ENCODE measurements around the gene WFDC6.
"Not testable (repeated sequence)": the region's sequence is repeated elsewhere in the genome, so short reads cannot be mapped to it uniquely, and the experiment has no call there.

The WFDC6 gene

GRCh38 chr20:45575931-45576330 is 36.6 kb upstream of the WFDC6 start:
- H2AFZ ChIP-seq (ENCODE audit: low read depth, low read length) = no peak overlapping the region
- no peak overlapping the region for H3K27ac ChIP-seq (ENCODE audit: low read length)

GRCh38 chr20:45569650-45570049 is 30.4 kb upstream of the WFDC6 start:
- H3K4me2 ChIP-seq (ENCODE audit: low read length); H2AFZ ChIP-seq (ENCODE audit: low read depth, low read length); H3K9ac ChIP-seq (ENCODE audit: low read length); H3K79me2 ChIP-seq (ENCODE audit: low read length); H3K9me3 ChIP-seq (ENCODE audit: insufficient read depth, low read length); H3K27ac ChIP-seq (ENCODE audit: low read length); H3K4me1 ChIP-seq (ENCODE audit: low read length); H3K4me3 ChIP-seq (ENCODE audit: low read length); H3K36me3 ChIP-seq (replicated peaks; ENCODE audit: low read depth, low read length); H4K20me1 ChIP-seq (ENCODE audit: insufficient read depth, low read length): not testable (repeated sequence)
- peaks cover 50% of the 10 kb centered on the region for H3K27me3 ChIP-seq (ENCODE audit: low read depth, low read length)

More at GRCh38 chr20:45575931-45576330, 36.6 kb upstream of the WFDC6 start:
- Histone ChIP-seq H3K9me3 (ENCODE audit: insufficient read depth, low read length) (no peaks in the 10 kb centered on the region), H3K27me3 (ENCODE audit: low read depth, low read length) (peaks cover 34% of the 10 kb centered on the region), H3K36me3 (replicated peaks; ENCODE audit: low read depth, low read length) (no peaks in the 10 kb centered on the region), H4K20me1 (ENCODE audit: insufficient read depth, low read length) (no peaks in the 10 kb centered on the region), H3K9ac (ENCODE audit: low read length) (no peak overlapping the region), H3K4me1 (ENCODE audit: low read length) (no peaks in the 10 kb centered on the region), H3K79me2 (ENCODE audit: low read length) (no peaks in the 10 kb centered on the region), H3K4me2 (ENCODE audit: low read length) (no peak overlapping the region), H3K4me3 (ENCODE audit: low read length) (no peak overlapping the region)
- no peak for TF ChIP-seq CTCF (IDR thresholded peaks at IDR 0.05; ENCODE audit: low read depth, low read length)
- TF ChIP-seq EZH2phosphoT487 (IDR thresholded peaks at IDR 0.05; ENCODE audit: low read depth) = no peak

- TF ChIP-seq CTCF (IDR thresholded peaks at IDR 0.05; ENCODE audit: low read depth, low read length) (no peak), EZH2phosphoT487 (IDR thresholded peaks at IDR 0.05; ENCODE audit: low read depth) (no peak)
- no peaks in the 10 kb centered on the region for H3K9me3 ChIP-seq (ENCODE audit: insufficient read depth, low read length)
- H3K36me3 ChIP-seq (replicated peaks; ENCODE audit: low read depth, low read length) = no peaks in the 10 kb centered on the region
- H3K27me3 ChIP-seq (ENCODE audit: low read depth, low read length) = peaks cover 68% of the 10 kb centered on the region
- no peak overlapping the region for H3K4me3 ChIP-seq (ENCODE audit: low read length)
- no peaks in the 10 kb centered on the region for H4K20me1 ChIP-seq (ENCODE audit: insufficient read depth, low read length)
- H3K4me1 ChIP-seq (ENCODE audit: low read length) = no peaks in the 10 kb centered on the region
- no peak overlapping the region for H3K9ac ChIP-seq (ENCODE audit: low read length)
- no peaks in the 10 kb centered on the region for H3K79me2 ChIP-seq (ENCODE audit: low read length)
- no peak overlapping the region for H2AFZ ChIP-seq (ENCODE audit: low read depth, low read length)
- no peak overlapping the region for H3K27ac ChIP-seq (ENCODE audit: low read length)
- no peak overlapping the region for H3K4me2 ChIP-seq (ENCODE audit: low read length)
These were observed 25.5 kb upstream of the WFDC6 start for GRCh38 chr20:45564760-45565276.

- H3K9me3 ChIP-seq (ENCODE audit: insufficient read depth, low read length) = no peaks in the 10 kb centered on the region
- H3K4me2 ChIP-seq (ENCODE audit: low read length) = no peak overlapping the region
- peaks cover 60% of the 10 kb centered on the region for H3K27me3 ChIP-seq (ENCODE audit: low read depth, low read length)
- peaks cover 6% of the 10 kb centered on the region for H3K4me1 ChIP-seq (ENCODE audit: low read length)
- no peak overlapping the region for H3K27ac ChIP-seq (ENCODE audit: low read length)
- H3K36me3 ChIP-seq (replicated peaks; ENCODE audit: low read depth, low read length) = no peaks in the 10 kb centered on the region
- H2AFZ ChIP-seq (ENCODE audit: low read depth, low read length) = no peak overlapping the region
- H3K79me2 ChIP-seq (ENCODE audit: low read length) = no peaks in the 10 kb centered on the region
- no peak overlapping the region for H3K9ac ChIP-seq (ENCODE audit: low read length)
- no peak overlapping the region for H3K4me3 ChIP-seq (ENCODE audit: low read length)
- TF ChIP-seq CTCF (IDR thresholded peaks at IDR 0.05; ENCODE audit: low read depth, low read length) = no peak
- no peak for TF ChIP-seq EZH2phosphoT487 (IDR thresholded peaks at IDR 0.05; ENCODE audit: low read depth)
- 0 out of 2 replicates have a peak, but pooled peaks cover 3% of the 10 kb centered on the region for H4K20me1 ChIP-seq (ENCODE audit: insufficient read depth, low read length)
These were observed 15.9 kb upstream of the WFDC6 start for GRCh38 chr20:45555198-45555597.
